ENCODE measurements around the gene SLC36A1. TPM values are rescaled to one million over a fixed set of nuclear protein-coding genes. Genes with fewer than 3 reads are reported as not detected.
"Not testable (repeated sequence)": the region's sequence is repeated elsewhere in the genome, so short reads cannot be mapped to it uniquely, and the experiment has no call there.

Gene SLC36A1
- total RNA-seq, 2 experiments from 2014 or later, result 5.0 to 5.5 TPM

GRCh38 chr5:151491062-151491461 lies 43.7 kb downstream of the SLC36A1 start:
- H3K36me3 Mint-ChIP-seq, result peaks cover 7% of the 10 kb centered on the region
- H3K27me3 Mint-ChIP-seq, result no peaks in the 10 kb centered on the region

DNA sequence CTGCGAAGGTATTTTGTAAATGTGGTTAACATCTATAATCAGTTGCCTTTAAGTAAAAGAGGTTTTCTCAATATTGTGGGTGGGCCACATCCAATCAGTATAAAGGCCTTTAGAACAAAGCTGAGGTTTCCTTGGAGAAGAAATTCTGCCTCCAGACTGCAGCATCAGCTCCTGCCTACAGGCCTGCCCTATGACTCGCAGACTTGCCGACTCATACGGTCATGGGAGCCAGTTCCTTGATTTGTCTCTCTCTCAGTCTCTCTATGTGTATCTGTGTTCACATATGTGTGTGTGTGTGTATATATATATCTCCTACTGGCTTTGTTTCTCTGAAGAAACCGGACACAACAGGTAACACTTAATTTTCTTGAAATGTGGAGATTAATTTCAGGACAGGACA lies 45.3 kb downstream of the SLC36A1 start:
- H3K36me3 Mint-ChIP-seq, result peaks cover 4% of the 10 kb centered on the region
- H3K4me1 Mint-ChIP-seq, result no peaks in the 10 kb centered on the region
- H3K9me3 Mint-ChIP-seq, result no peaks in the 10 kb centered on the region
- H3K27me3 Mint-ChIP-seq, result no peaks in the 10 kb centered on the region
- DNase-seq, result no peak
- H3K27ac Mint-ChIP-seq, result no peak overlapping the region
- H3K4me3 Mint-ChIP-seq, result no peak overlapping the region

More at GRCh38 chr5:151491062-151491461, 43.7 kb downstream of the SLC36A1 start:
- H3K4me3 Mint-ChIP-seq, result no peak overlapping the region
- no peaks in the 10 kb centered on the region for H3K4me1 Mint-ChIP-seq
- H3K27ac Mint-ChIP-seq, result no peak overlapping the region
- DNase-seq, result no peak
- H3K9me3 Mint-ChIP-seq, result no peaks in the 10 kb centered on the region

GRCh38 chr5:151493665-151494064 lies 46.3 kb downstream of the SLC36A1 start:
- Mint-ChIP-seq H3K4me3 (no peak overlapping the region), H3K27me3 (no peaks in the 10 kb centered on the region), H3K27ac (no peak overlapping the region), H3K9me3 (no peaks in the 10 kb centered on the region), H3K36me3 (peaks cover 5% of the 10 kb centered on the region), H3K4me1 (no peaks in the 10 kb centered on the region)
- no peak for DNase-seq

DNA sequence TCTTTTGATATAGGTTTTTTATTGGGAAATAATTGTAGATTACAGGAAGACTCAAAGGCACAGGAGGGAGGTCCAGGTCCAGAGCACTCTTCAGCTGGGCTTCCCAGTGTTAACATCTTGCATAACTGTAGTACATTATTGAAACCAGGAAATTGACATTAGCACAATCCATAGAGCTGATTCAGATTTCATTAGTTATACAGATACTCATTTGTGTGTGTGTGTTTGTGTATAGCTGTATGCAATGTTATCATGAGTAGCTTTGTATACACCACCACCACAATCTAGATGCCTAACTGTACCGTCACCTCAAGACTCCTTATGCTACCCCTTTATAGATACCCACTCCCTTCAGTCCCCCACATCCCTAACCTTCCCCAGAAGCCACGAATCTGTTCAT lies 47.9 kb downstream of the SLC36A1 start:
- no peak overlapping the region for H3K27ac Mint-ChIP-seq
- no peak overlapping the region for H3K4me3 Mint-ChIP-seq
- no peaks in the 10 kb centered on the region for H3K9me3 Mint-ChIP-seq
- H3K27me3 Mint-ChIP-seq, result no peaks in the 10 kb centered on the region
- no peak for DNase-seq
- H3K36me3 Mint-ChIP-seq, result peaks cover 5% of the 10 kb centered on the region
- H3K4me1 Mint-ChIP-seq, result no peaks in the 10 kb centered on the region

- Mint-ChIP-seq H3K27ac (no peak overlapping the region), H3K4me1 (peaks cover 3% of the 10 kb centered on the region), H3K36me3 (peaks cover 5% of the 10 kb centered on the region), H3K9me3 (no peaks in the 10 kb centered on the region), H3K4me3 (no peak overlapping the region), H3K27me3 (no peaks in the 10 kb centered on the region)
- DNase-seq, result no peak
Measured at GRCh38 chr5:151496041-151496484, 48.7 kb downstream of the SLC36A1 start.

DNA sequence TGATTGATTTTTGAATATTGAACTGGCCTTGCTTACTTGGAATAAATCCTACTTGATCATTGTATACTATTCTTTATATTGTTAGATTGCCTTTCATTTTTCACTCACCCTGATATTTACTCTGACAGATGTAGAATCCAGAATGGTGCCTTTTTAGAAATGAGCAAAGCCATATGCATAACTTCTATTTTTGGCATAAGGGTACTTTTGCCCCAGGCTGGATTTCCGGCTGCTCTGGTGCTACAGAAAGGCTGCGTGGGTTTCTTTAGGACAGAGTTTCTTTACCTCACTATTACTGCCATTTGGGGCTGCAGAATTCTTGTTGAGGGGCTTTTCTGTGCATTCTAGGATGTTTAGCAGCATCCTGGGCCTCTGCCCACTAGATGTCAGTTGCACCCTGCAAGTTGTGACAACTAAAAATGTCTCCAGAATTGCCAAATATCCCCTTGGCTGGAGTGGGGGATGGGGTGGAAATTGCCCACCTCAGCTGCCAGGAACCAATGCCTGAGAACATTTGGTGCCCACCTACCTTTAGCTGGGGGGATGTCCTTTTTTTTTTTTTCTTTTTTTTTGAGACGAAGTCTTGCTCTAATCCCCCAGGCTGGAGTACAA lies 50.1 kb downstream of the SLC36A1 start:
- Mint-ChIP-seq H3K36me3 (peaks cover 5% of the 10 kb centered on the region), H3K27ac (no peak overlapping the region), H3K4me1 (peaks cover 3% of the 10 kb centered on the region), H3K4me3 (no peak overlapping the region), H3K27me3 (no peaks in the 10 kb centered on the region), H3K9me3 (no peaks in the 10 kb centered on the region)
- no peak for DNase-seq

DNA sequence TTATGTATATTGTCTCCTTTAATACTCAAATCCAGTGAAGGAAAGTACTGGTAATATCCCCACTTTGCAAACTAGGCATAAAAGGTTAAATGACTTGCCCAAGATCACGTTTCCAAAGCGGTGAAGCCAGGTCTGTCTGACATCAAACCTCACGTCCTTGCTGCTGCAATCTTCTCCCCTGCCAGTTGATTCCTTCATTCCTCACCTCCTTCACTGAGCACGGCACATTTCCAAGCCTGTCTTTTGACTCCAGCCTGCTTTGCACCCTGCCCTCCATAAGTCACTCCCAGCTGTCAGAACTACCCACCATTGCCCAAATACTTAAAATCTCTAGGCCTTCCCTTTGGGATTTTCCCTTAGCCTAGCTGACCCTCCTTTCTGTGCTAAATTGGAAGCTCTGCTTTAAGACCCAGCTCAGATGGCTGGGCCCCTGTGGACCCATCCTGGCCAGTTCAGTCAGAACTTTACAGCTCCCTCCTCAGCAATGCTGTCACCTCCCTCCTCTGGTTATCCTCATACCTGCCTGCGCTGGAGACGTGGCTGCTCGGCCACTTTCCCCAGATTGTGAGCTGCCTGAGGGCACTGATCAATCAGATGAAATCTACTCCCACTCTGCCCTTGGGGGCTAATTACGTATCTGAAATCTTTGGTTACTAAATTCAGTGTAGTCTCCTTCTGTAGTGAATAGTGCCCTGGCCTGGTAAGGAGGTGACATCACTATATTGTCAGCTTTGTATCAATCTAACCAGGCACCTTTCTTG lies 51.2 kb downstream of the SLC36A1 start:
- no peak for DNase-seq
- peaks cover 5% of the 10 kb centered on the region for H3K36me3 Mint-ChIP-seq
- no peak overlapping the region for H3K4me3 Mint-ChIP-seq
- H3K4me1 Mint-ChIP-seq, result peaks cover 3% of the 10 kb centered on the region
- H3K9me3 Mint-ChIP-seq, result no peaks in the 10 kb centered on the region
- H3K27ac Mint-ChIP-seq, result no peak overlapping the region
- no peaks in the 10 kb centered on the region for H3K27me3 Mint-ChIP-seq

GRCh38 chr5:151499501-151500035 lies 52.2 kb downstream of the SLC36A1 start:
- H3K36me3 Mint-ChIP-seq, result peaks cover 3% of the 10 kb centered on the region
- H3K27ac Mint-ChIP-seq, result no peak overlapping the region
- H3K4me3 Mint-ChIP-seq, result no peak overlapping the region
- DNase-seq, result no peak
- no peaks in the 10 kb centered on the region for H3K9me3 Mint-ChIP-seq
- peaks cover 3% of the 10 kb centered on the region for H3K4me1 Mint-ChIP-seq
- no peaks in the 10 kb centered on the region for H3K27me3 Mint-ChIP-seq

GRCh38 chr5:151504006-151504405 lies 56.6 kb downstream of the SLC36A1 start:
- H3K36me3 Mint-ChIP-seq, result no peaks in the 10 kb centered on the region
- DNase-seq, result no peak
- H3K27ac Mint-ChIP-seq, result no peak overlapping the region
- H3K27me3 Mint-ChIP-seq, result no peaks in the 10 kb centered on the region
- peaks cover 3% of the 10 kb centered on the region for H3K4me1 Mint-ChIP-seq
- H3K9me3 Mint-ChIP-seq, result no peaks in the 10 kb centered on the region
- H3K4me3 Mint-ChIP-seq, result no peak overlapping the region

DNA sequence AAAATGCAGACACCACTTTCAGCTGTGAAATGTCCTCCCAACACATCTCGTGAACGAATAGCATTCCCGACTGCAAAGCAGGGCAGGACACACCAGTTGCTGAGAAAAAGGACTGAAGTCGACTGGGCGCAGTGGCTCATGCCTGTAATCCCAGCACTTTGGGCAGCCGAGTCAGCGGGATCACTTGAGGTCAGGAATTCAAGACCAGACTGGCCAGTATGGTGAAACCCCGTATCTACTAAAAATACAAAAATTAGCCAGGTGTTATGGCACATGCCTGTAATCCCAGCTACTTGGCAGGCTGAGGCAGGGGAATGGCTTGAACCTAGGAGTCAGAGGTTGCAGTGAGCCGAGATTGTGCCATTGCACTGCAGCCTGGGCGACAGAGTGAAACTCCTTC lies 60.9 kb downstream of the SLC36A1 start:
- not testable (repeated sequence) for H3K9me3 Mint-ChIP-seq, H3K4me3 Mint-ChIP-seq, H3K27me3 Mint-ChIP-seq, H3K27ac Mint-ChIP-seq, DNase-seq, H3K4me1 Mint-ChIP-seq, H3K36me3 Mint-ChIP-seq

- H3K27me3 Mint-ChIP-seq, result no peaks in the 10 kb centered on the region
- no peak for DNase-seq
- no peaks in the 10 kb centered on the region for H3K4me1 Mint-ChIP-seq
- H3K4me3 Mint-ChIP-seq, result no peak overlapping the region
- H3K36me3 Mint-ChIP-seq, result no peaks in the 10 kb centered on the region
- no peak overlapping the region for H3K27ac Mint-ChIP-seq
- no peaks in the 10 kb centered on the region for H3K9me3 Mint-ChIP-seq
Measured at GRCh38 chr5:151509231-151509630, 61.8 kb downstream of the SLC36A1 start.

DNA sequence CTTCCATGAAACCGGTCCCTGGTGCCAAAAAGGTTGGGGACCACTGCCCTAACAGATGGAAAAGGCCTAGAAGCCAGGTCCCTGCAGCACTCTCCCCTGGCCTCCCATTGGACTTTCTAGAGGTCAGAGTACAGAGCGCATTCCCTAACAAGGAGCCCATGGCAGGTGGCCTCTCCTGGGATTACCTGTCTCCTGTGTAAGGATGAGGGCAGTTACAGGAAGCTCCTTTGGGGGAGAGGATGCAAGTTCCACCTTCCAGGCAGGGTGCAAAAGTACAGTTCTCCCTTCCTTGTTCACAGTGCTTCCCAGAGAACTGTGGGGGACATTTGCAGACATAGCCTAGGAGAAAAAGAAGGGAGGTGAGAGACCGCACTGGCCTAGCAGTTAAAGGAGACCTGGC lies 62.4 kb downstream of the SLC36A1 start:
- no peak for DNase-seq
- H3K4me1 Mint-ChIP-seq, result no peaks in the 10 kb centered on the region
- no peaks in the 10 kb centered on the region for H3K9me3 Mint-ChIP-seq
- no peak overlapping the region for H3K4me3 Mint-ChIP-seq
- H3K27ac Mint-ChIP-seq, result no peak overlapping the region
- H3K36me3 Mint-ChIP-seq, result no peaks in the 10 kb centered on the region
- H3K27me3 Mint-ChIP-seq, result no peaks in the 10 kb centered on the region

DNA sequence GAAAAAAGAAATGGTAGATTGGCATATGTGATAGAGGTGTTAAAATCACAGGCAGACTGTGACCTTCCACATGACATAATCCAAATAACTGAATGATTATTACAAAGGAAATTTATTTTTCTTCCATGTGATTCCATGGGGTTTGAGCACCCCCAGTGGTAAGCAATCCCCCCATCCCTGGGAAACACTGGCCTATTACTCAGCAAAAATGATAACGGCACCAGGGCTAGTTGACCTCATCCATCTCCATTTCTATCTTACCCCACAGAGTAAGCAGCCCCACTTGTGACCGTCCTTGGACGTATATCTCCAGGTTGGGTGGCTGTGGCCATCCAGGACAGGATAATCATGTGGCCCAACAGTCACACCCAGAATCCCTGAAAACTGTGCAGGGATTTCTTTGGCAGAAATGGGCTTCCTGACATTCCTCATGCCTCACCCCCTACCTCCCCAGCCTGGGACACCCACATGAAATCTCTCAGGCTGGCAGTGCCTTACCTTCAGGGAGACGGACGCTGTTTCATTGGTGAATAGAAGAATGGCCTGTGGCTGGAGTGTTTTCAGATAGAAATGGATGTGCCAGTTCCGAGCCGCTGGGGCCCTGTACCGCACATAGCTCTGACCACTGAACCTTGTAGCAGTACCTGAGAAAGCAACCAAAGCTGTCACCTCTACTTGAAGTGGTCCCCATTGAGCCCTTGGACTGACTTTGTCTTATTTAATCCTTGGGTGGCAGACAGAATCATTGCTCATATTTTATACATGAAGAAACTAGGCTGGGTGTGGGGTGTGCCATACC lies 69.9 kb downstream of the SLC36A1 start:
- H3K9me3 Mint-ChIP-seq, result no peaks in the 10 kb centered on the region

GRCh38 chr5:151520294-151520693 lies 72.9 kb downstream of the SLC36A1 start:
- Mint-ChIP-seq H3K9me3 (no peaks in the 10 kb centered on the region), H3K4me1 (peaks cover 5% of the 10 kb centered on the region), H3K27ac (no peak overlapping the region), H3K36me3 (no peaks in the 10 kb centered on the region), H3K4me3 (no peak overlapping the region), H3K27me3 (no peaks in the 10 kb centered on the region)
- no peak for DNase-seq

More for the DNA sequence above, 69.9 kb downstream of the SLC36A1 start:
- Mint-ChIP-seq H3K4me1 (peaks cover 1% of the 10 kb centered on the region), H3K27ac (no peak overlapping the region), H3K4me3 (no peak overlapping the region), H3K36me3 (no peaks in the 10 kb centered on the region), H3K27me3 (no peaks in the 10 kb centered on the region)
- DNase-seq, result no peak

GRCh38 chr5:151522226-151522625 lies 74.8 kb downstream of the SLC36A1 start:
- no peak overlapping the region for H3K27ac Mint-ChIP-seq
- no peaks in the 10 kb centered on the region for H3K9me3 Mint-ChIP-seq
- no peak overlapping the region for H3K4me3 Mint-ChIP-seq
- H3K4me1 Mint-ChIP-seq, result peaks cover 5% of the 10 kb centered on the region
- no peaks in the 10 kb centered on the region for H3K36me3 Mint-ChIP-seq
- DNase-seq, result no peak
- H3K27me3 Mint-ChIP-seq, result no peaks in the 10 kb centered on the region

All from activated naive CD8-positive, alpha-beta T cell treated with anti-CD3 and anti-CD28 coated beads for 36 hours (primary cell).